Neural crest cell (in vitro differentiated cells): ENCODE measurements around the gene HEPHL1. TPM values are rescaled to one million over a fixed set of nuclear protein-coding genes. Genes with fewer than 3 reads are reported as not detected.

Experiments
- DNase-seq: peaks from one replicate; pipeline ENCODE4 v3.0.0; 2021; ENCODE audit warnings: low read depth, mixed read lengths, low spot score
- H3K27ac Mint-ChIP-seq: one replicate; pipeline ENCODE4 v1.8.0; 2021; ENCODE audit warnings: mild to moderate bottlenecking, mixed read lengths; ENCODE audit not compliant: unreplicated experiment
- H3K27me3 Mint-ChIP-seq: 2 replicates; pipeline ENCODE4 v1.8.0; 2021; ENCODE audit warnings: low read depth, mild to moderate bottlenecking, mixed read lengths
- H3K36me3 Mint-ChIP-seq: 2 replicates; pipeline ENCODE4 v1.8.0; 2021; ENCODE audit warnings: low read depth, mild to moderate bottlenecking, mixed read lengths
- H3K4me1 Mint-ChIP-seq: 2 replicates; pipeline ENCODE4 v1.8.0; 2021; ENCODE audit warnings: mixed read lengths
- H3K4me3 Mint-ChIP-seq: one replicate; pipeline ENCODE4 v1.8.0; 2021; ENCODE audit warnings: mild to moderate bottlenecking, mixed read lengths
- H3K9me3 Mint-ChIP-seq: 2 replicates; pipeline ENCODE4 v1.8.0; 2021; ENCODE audit warnings: mixed read lengths
- CTCF ChIP-seq: fragments of 200-600 bp; sonication (generic); conservative IDR thresholded peaks from 2 replicates; pipeline ENCODE4 v1.5.0; 2021; ENCODE audit warnings: antibody characterized with exemption, mild to moderate bottlenecking
- total RNA-seq: library from RNA; stranded (reverse); gene quantifications from 2 replicates; pipeline ENCODE4 v1.2.1, GENCODE V29; 2021

Gene HEPHL1
- total RNA-seq, 1 donor from 2014 or later: not detected

GRCh38 chr11:94032066-94032465 lies 10.9 kb downstream of the HEPHL1 start:
- Mint-ChIP-seq H3K4me3 (no peak overlapping the region), H3K27me3 (no peaks in the 10 kb centered on the region), H3K9me3 (peaks cover 3% of the 10 kb centered on the region), H3K4me1 (no peaks in the 10 kb centered on the region), H3K27ac (no peak overlapping the region), H3K36me3 (no peaks in the 10 kb centered on the region)
- no peak for DNase-seq
- TF ChIP-seq CTCF: no peak

- Mint-ChIP-seq H3K9me3 (peaks cover 3% of the 10 kb centered on the region), H3K27me3 (no peaks in the 10 kb centered on the region), H3K27ac (no peak overlapping the region), H3K36me3 (no peaks in the 10 kb centered on the region), H3K4me3 (no peak overlapping the region), H3K4me1 (no peaks in the 10 kb centered on the region)
- DNase-seq: no peak
- TF ChIP-seq CTCF: no peak
Measured at GRCh38 chr11:94032725-94033124, 11.6 kb downstream of the HEPHL1 start.

GRCh38 chr11:94034207-94034606 lies 13.1 kb downstream of the HEPHL1 start:
- Mint-ChIP-seq H3K4me3 (no peak overlapping the region), H3K36me3 (no peaks in the 10 kb centered on the region), H3K9me3 (peaks cover 3% of the 10 kb centered on the region)

GRCh38 chr11:94036096-94036495 lies 14.9 kb downstream of the HEPHL1 start:
- no peak overlapping the region for H3K4me3 Mint-ChIP-seq
- H3K27me3 Mint-ChIP-seq: no peaks in the 10 kb centered on the region
- no peak overlapping the region for H3K27ac Mint-ChIP-seq

More at GRCh38 chr11:94034207-94034606, 13.1 kb downstream of the HEPHL1 start:
- no peaks in the 10 kb centered on the region for H3K27me3 Mint-ChIP-seq
- H3K4me1 Mint-ChIP-seq: no peaks in the 10 kb centered on the region
- no peak for DNase-seq
- H3K27ac Mint-ChIP-seq: no peak overlapping the region
- TF ChIP-seq CTCF: no peak

GRCh38 chr11:94043241-94043640 lies 22.1 kb downstream of the HEPHL1 start:
- Mint-ChIP-seq H3K9me3 (no peaks in the 10 kb centered on the region), H3K36me3 (no peaks in the 10 kb centered on the region), H3K4me3 (no peak overlapping the region), H3K4me1 (no peaks in the 10 kb centered on the region), H3K27me3 (peaks cover 4% of the 10 kb centered on the region), H3K27ac (no peak overlapping the region)
- no peak for TF ChIP-seq CTCF
- DNase-seq: no peak

More at GRCh38 chr11:94036096-94036495, 14.9 kb downstream of the HEPHL1 start:
- peaks cover 3% of the 10 kb centered on the region for H3K9me3 Mint-ChIP-seq
- DNase-seq: no peak
- H3K4me1 Mint-ChIP-seq: no peaks in the 10 kb centered on the region
- no peak for TF ChIP-seq CTCF
- no peaks in the 10 kb centered on the region for H3K36me3 Mint-ChIP-seq

GRCh38 chr11:94046796-94047195 lies 25.6 kb downstream of the HEPHL1 start:
- peaks cover 15% of the 10 kb centered on the region for H3K27me3 Mint-ChIP-seq
- no peaks in the 10 kb centered on the region for H3K9me3 Mint-ChIP-seq
- no peak for TF ChIP-seq CTCF
- no peaks in the 10 kb centered on the region for H3K36me3 Mint-ChIP-seq
- DNase-seq: no peak
- H3K27ac Mint-ChIP-seq: no peak overlapping the region
- no peaks in the 10 kb centered on the region for H3K4me1 Mint-ChIP-seq
- no peak overlapping the region for H3K4me3 Mint-ChIP-seq
